Middle frontal gyrus (tissue), 1 donor: ENCODE results near the gene RASGRP3.

Experiments used
- DNase-seq: peaks from one replicate; pipeline ENCODE4 v3.0.0-alpha.2; 2015; ENCODE audit warnings: low spot score; ENCODE audit errors: extremely low spot score

The RASGRP3 gene

DNA sequence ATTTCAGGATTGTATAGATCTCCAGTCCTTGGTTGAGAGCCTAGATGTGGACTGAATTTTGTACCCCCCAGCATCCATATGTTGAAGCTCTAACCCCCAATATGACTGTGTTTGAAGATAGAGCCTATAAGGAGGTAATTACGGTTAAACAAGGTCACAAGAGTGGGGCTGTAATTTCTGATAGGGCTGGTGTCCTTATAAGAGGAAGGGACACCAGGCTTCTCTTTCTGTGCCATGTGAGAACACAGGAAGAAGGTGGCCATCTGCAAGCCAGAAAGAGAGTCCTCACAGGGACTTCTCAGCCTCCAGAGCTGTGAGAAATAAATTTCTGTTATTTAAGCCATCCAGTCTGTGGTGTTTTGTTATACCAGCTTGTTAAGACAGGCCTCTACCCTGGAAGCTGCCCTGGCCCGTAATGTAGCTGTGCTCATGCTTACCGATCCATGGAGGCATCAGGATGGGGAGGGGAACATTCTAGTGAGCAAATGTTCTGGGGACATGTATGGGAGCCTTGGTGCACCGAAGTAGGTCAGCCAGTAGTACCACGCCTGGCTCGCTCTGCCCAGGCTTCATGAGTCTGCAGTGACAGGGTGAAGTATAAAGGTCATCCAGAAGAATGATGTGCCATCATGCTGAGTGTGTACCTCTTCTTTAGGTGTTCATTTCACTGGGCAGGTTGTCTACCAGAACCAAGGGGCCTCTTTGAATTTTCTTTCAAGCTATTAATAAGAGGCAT lies 16.1 kb downstream of the RASGRP3 start:
- DNase-seq = no peak

DNA sequence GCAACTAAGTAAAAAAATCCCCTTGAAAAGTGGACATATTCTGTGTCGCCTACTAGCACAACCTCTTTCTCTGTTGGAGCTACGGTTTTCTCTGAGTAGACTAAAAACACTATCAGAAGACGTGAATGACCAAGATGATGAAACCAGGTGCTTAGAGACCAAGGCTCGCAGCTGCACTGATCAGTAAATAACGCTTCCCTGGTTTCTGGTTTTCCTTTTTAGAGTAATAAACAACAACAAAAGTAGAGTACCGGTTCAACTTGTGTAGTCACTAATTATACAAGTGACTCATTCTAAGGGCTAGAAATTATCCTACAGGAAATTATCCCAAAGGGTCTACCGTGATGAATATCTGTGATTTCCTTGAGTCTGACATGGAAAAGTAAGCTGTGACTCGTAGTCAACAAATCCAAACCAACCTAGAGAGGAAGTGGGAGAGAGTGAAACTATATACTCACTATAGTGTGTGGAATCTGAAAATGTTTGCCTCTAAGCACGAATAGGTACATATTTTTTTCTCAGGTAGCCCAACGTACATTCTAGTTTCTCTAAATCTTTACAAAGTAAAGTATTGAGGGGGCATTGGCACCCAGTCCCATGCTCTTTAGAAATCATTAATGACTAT lies 17.8 kb downstream of the RASGRP3 start:
- DNase-seq = no peak

DNA sequence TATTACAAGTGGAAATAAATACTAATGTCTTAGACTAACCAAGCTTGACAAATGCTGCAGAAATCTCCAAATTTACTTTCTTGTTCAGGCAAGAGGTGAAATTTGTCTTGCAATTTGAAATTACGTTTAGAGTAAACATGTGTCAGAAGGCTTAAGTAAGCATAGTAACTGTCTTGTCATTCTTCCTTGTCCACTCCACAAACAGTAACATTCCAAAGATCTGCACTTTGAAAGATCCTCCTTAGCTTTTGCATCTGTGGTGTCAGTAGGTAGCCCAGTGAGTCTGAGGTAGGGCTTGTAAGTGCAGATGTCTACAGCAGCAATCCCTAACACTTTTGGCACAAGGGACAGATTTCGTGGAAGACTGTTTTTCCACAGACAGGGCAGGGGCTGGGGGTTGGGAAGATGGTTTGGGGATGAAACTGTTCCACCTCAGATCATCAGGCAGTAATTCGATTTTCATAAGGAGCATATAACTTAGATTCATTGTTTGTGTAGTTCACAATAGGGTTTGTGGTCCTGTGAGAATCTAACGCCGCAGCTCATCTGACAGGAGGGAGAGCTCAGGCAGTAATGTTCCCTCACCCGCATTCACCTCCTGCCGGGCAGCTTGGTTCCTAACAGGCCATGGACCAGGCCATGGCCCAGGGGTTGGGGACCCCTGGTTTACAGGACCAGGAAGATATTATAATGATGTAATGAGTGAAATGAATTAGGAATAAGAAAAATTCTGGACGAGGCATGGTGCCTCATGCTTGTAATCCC lies 18.6 kb downstream of the RASGRP3 start:
- no peak for DNase-seq

- DNase-seq = no peak
Observed at GRCh38 chr2:33495683-33496082, 19.2 kb downstream of the RASGRP3 start.

- DNase-seq = no peak
Observed at GRCh38 chr2:33496150-33496549, 19.7 kb downstream of the RASGRP3 start.

DNA sequence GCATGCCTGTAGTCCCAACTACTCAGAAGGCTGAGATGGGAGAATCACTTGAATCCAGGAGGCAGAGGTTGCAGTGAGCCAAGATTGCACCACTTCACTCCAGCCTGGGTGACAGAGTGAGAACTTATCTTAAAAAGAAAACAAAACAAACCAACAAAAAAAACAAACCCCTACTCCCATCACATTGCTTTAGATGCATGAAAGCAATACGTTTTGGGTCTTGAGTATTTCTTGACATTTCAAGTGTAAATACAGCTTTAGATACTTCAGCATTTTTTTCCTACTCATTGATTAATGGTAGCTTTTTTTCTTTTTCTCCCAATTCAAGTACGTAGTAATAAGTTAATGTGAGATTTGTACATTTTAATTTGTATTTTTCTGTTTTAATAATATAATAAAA lies 20.3 kb downstream of the RASGRP3 start:
- no peak for DNase-seq

DNA sequence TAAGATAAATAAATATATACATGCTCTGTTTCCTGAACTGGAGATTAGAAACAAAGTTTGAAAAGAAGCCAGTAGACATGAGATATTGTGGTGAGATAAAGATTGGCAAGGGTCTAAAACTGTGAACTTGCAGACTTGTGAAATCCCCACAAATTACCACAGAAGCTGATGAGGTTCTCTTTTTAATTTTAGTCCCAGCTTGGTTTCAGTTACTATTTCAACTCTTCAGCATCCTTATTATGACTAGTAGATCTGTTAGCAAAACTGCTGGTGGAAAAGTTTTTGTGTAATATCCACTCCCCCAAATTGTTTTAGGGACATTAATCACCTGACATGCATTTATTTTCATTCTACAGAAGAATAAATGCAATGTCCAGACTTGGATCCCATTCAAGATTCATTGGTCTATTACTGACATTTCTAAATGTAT lies 20.8 kb downstream of the RASGRP3 start:
- DNase-seq = no peak

GRCh38 chr2:33498291-33498956 lies 22.0 kb downstream of the RASGRP3 start:
- no peak for DNase-seq

- DNase-seq = no peak
Observed at GRCh38 chr2:33500177-33500576, 23.7 kb downstream of the RASGRP3 start.

GRCh38 chr2:33502025-33502424 lies 25.6 kb downstream of the RASGRP3 start:
- no peak for DNase-seq

DNA sequence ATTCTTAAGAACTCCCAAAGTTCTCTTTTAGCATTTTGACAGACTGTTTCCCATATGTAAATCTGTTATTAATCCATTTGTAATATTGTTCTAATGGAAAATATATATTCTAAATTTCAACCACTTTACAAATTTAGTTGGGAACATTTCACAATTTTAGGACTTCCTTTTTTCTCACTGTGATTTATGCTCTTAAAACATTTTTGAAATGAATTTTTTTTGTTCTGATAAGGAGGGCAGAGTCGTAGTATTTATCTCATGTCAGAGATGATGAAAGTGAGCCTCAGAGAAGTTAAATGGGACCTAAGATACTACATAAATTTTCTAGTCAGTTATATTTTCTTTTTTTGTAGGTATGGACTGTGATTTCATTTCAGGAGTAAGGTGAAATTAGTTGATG lies 26.6 kb downstream of the RASGRP3 start:
- DNase-seq = no peak

DNA sequence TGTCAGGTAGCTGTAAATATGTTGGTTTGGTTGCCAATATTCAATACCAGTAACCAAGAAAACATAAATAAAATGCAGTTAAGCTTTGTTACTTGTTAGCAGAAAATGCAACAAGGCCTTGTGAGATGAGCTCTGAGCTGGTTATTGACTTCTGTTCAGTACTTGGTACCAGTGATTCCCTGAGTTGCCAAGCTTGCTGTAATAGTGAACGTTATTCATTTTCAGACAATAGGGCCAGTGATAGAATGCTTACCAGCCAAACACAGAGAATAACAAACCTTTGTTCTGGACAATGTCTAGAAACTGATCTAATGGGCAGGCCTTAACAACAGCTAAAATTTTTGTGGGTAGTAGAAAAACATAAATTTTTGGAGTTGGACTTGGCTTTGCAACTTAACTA lies 29.5 kb downstream of the RASGRP3 start:
- peak; percentile 81 for DNase-seq

- no peak for DNase-seq
Observed at GRCh38 chr2:33509908-33510585, 33.6 kb downstream of the RASGRP3 start.

- DNase-seq = no peak
Observed at GRCh38 chr2:33510586-33510968, 34.1 kb downstream of the RASGRP3 start.

DNA sequence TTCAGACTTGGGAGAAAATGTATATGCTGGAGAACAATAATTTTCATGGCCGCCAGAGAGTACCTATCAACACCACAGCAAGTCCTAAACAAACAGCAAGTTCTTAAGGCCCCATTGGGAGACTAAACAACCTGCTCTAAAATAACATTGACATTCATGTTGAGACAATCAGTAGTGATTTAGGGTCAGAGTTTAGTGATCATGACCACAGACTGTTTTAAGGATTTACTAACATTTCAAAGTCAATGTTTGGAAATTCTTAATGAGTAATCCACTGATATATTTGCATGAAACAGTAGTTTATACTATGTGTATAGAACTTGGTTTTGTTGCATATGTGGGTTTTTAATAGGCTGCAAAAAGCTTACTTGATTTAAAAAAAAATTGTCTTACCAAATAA lies 34.7 kb downstream of the RASGRP3 start:
- DNase-seq = no peak

GRCh38 chr2:33512112-33512511 lies 35.7 kb downstream of the RASGRP3 start:
- DNase-seq = no peak

- no peak for DNase-seq
Observed at GRCh38 chr2:33513480-33513879, 37.0 kb downstream of the RASGRP3 start.

- no peak for DNase-seq
Observed at GRCh38 chr2:33516456-33516995, 40.1 kb downstream of the RASGRP3 start.

- no peak for DNase-seq
Observed at GRCh38 chr2:33518200-33518599, 41.8 kb downstream of the RASGRP3 start.

DNA sequence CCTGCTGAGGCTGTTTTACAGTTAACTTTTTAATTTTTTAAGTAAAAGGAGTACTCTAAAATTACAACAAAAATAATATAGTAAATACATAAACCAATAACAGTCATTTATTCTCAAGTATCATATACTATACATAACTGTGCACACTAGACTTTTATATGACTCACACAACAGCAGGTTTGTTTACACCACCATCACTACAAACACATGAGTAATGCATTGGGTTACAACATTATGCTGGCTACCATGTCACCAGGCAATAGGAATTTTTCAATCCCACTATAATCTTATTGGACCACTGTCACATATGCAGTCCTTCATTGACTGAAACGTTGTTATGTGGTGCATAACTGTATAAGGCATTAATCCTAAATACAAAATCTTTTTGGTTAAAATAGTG lies 42.5 kb downstream of the RASGRP3 start:
- no peak for DNase-seq

GRCh38 chr2:33521791-33522281 lies 45.4 kb downstream of the RASGRP3 start:
- DNase-seq = peak; percentile 62
